Measurements from ENCODE around the gene ITGAX.

ITGAX gene

GRCh38 chr16:31351942-31352325, 3.0 kb upstream of the ITGAX start:
- Histone ChIP-seq H3K36me3 (ENCODE audit: insufficient read depth, low read length) (no peaks in the 10 kb centered on the region), H3K79me2 (ENCODE audit: insufficient read depth, low read length) (no peaks in the 10 kb centered on the region), H4K20me1 (ENCODE audit: insufficient read depth, low read length, poor library complexity, severe bottlenecking) (no peaks in the 10 kb centered on the region), H2AFZ (ENCODE audit: low read length) (no peak overlapping the region), H3K9me3 (ENCODE audit: insufficient read depth, low read depth, low read length) (no peaks in the 10 kb centered on the region), H3K4me1 (ENCODE audit: insufficient read depth, low read length, poor library complexity, severe bottlenecking) (peaks cover 15% of the 10 kb centered on the region), H3K4me3 (ENCODE audit: low read length, poor library complexity, severe bottlenecking) (no peak overlapping the region), H3K27me3 (ENCODE audit: insufficient read depth, low read length, poor library complexity, severe bottlenecking) (no peaks in the 10 kb centered on the region), H3K4me2 (ENCODE audit: low read depth, low read length, poor library complexity, severe bottlenecking) (no peak overlapping the region), H3K9ac (ENCODE audit: low read depth, low read length, poor library complexity, severe bottlenecking) (no peak overlapping the region), H3K9me2 (replicated peaks; ENCODE audit: low read depth, low read length) (no peaks in the 10 kb centered on the region), H3F3A (ENCODE audit: low read depth) (no peaks in the 10 kb centered on the region)
- TF ChIP-seq CTCF (conservative IDR thresholded peaks at IDR 0.05; ENCODE audit: low read length), result no peak
- no peak for TF ChIP-seq EZH2phosphoT487 (IDR thresholded peaks at IDR 0.05; ENCODE audit: borderline replicate concordance)

GRCh38 chr16:31352376-31353115, 2.4 kb upstream of the ITGAX start:
- H3K9me2 ChIP-seq (replicated peaks; ENCODE audit: low read depth, low read length), result no peaks in the 10 kb centered on the region
- H3K9ac ChIP-seq (ENCODE audit: low read depth, low read length, poor library complexity, severe bottlenecking), result no peak overlapping the region
- peaks cover 15% of the 10 kb centered on the region for H3K4me1 ChIP-seq (ENCODE audit: insufficient read depth, low read length, poor library complexity, severe bottlenecking)
- no peaks in the 10 kb centered on the region for H3K27me3 ChIP-seq (ENCODE audit: insufficient read depth, low read length, poor library complexity, severe bottlenecking)
- no peaks in the 10 kb centered on the region for H4K20me1 ChIP-seq (ENCODE audit: insufficient read depth, low read length, poor library complexity, severe bottlenecking)
- H2AFZ ChIP-seq (ENCODE audit: low read length), result no peak overlapping the region
- H3K36me3 ChIP-seq (ENCODE audit: insufficient read depth, low read length), result no peaks in the 10 kb centered on the region
- no peaks in the 10 kb centered on the region for H3K79me2 ChIP-seq (ENCODE audit: insufficient read depth, low read length)
- H3K4me2 ChIP-seq (ENCODE audit: low read depth, low read length, poor library complexity, severe bottlenecking), result no peak overlapping the region
- TF ChIP-seq EZH2phosphoT487 (IDR thresholded peaks at IDR 0.05; ENCODE audit: borderline replicate concordance) (no peak), CTCF (conservative IDR thresholded peaks at IDR 0.05; ENCODE audit: low read length) (no peak)
- H3K9me3 ChIP-seq (ENCODE audit: insufficient read depth, low read depth, low read length), result no peaks in the 10 kb centered on the region
- H3F3A ChIP-seq (ENCODE audit: low read depth), result no peaks in the 10 kb centered on the region
- H3K4me3 ChIP-seq (ENCODE audit: low read length, poor library complexity, severe bottlenecking), result no peak overlapping the region

GRCh38 chr16:31355431-31356100, 590 bp downstream of the ITGAX start:
- TF ChIP-seq EZH2phosphoT487 (IDR thresholded peaks at IDR 0.05; ENCODE audit: borderline replicate concordance) (no peak), CTCF (conservative IDR thresholded peaks at IDR 0.05; ENCODE audit: low read length) (no peak)
- Histone ChIP-seq H3K4me3 (ENCODE audit: low read length, poor library complexity, severe bottlenecking) (peak overlapping the region; percentile 72), H3K9me2 (replicated peaks; ENCODE audit: low read depth, low read length) (no peaks in the 10 kb centered on the region), H3K27me3 (ENCODE audit: insufficient read depth, low read length, poor library complexity, severe bottlenecking) (no peaks in the 10 kb centered on the region), H2AFZ (ENCODE audit: low read length) (no peak overlapping the region), H3K4me1 (ENCODE audit: insufficient read depth, low read length, poor library complexity, severe bottlenecking) (peaks cover 15% of the 10 kb centered on the region), H4K20me1 (ENCODE audit: insufficient read depth, low read length, poor library complexity, severe bottlenecking) (no peaks in the 10 kb centered on the region), H3K4me2 (ENCODE audit: low read depth, low read length, poor library complexity, severe bottlenecking) (peak overlapping the region; percentile 66), H3K9ac (ENCODE audit: low read depth, low read length, poor library complexity, severe bottlenecking) (peak overlapping the region; percentile 44), H3F3A (ENCODE audit: low read depth) (no peaks in the 10 kb centered on the region), H3K36me3 (ENCODE audit: insufficient read depth, low read length) (no peaks in the 10 kb centered on the region), H3K9me3 (ENCODE audit: insufficient read depth, low read depth, low read length) (no peaks in the 10 kb centered on the region), H3K79me2 (ENCODE audit: insufficient read depth, low read length) (no peaks in the 10 kb centered on the region)
